GM12878 (cell line): Measurements from ENCODE around the gene ZNF526. TPM values are rescaled to one million over a fixed set of nuclear protein-coding genes. Genes with fewer than 3 reads are reported as not detected.

Experiments
- ATAC-seq: fragments of 200-7000 bp; cut with Tn5 transposase; 3 replicates; pipeline ENCODE4 v1.9.1; 2020; ENCODE audit warnings: mild to moderate bottlenecking, moderate library complexity
- BruUV-seq: library from RNA; stranded (reverse); fragments of 400-500 nt; replicated peaks from 2 replicates; lab custom pipeline; 2021; lab: Mats Ljungman, UMichigan
- CTCF ChIA-PET: fragments of 300-600 bp; sonication (Branson Sonifier 250); formaldehyde crosslinking; extraction: SDS; loops from one replicate; lab custom pipeline; 2021; ENCODE audit warnings: inconsistent platforms; lab: Yijun Ruan, JAX
- POLR2A ChIA-PET: fragments of 350-600 bp; formaldehyde crosslinking; extraction: SDS; loops from one replicate; lab custom pipeline; 2021; ENCODE audit warnings: inconsistent platforms; lab: Charles Lee
- RAD21 ChIA-PET: fragments of 300-600 bp; sonication (Branson Sonifier 250); formaldehyde crosslinking; loops from one replicate; lab custom pipeline; 2023; ENCODE audit warnings: antibody characterized with exemption; ENCODE audit not compliant: unreplicated experiment; lab: Charles Lee
- SMC1A ChIA-PET: fragments of 300-600 bp; sonication (Branson Sonifier 250); formaldehyde crosslinking; loops from one replicate; lab custom pipeline; 2023; ENCODE audit not compliant: unreplicated experiment, uncharacterized antibody; lab: Charles Lee
- DNase-seq: peaks from one replicate; pipeline ENCODE4 v3.0.0-alpha.2; 2011; ENCODE audit warnings: low read depth, low spot score
- FAIRE-seq: peaks from 3 replicates; lab custom pipeline; 2011; peaks lifted over from hg19 to GRCh38; lab: Jason Lieb, UNC
- H2AFZ ChIP-seq: 2 replicates; pipeline ENCODE4 v1.6.0; 2011; ENCODE audit warnings: low read depth, low read length, control low read depth; ENCODE audit not compliant: control insufficient read depth
- H3K27ac ChIP-seq: 2 replicates; pipeline ENCODE4 v1.5.1; 2011; ENCODE audit warnings: control low read depth; ENCODE audit not compliant: control insufficient read depth, insufficient read depth
- H3K27me3 ChIP-seq, 2 experiments: replicated peaks in 1 of 2; 2 replicates each; pipeline versions ENCODE4 v1.6.0 to v1.6.1; 2011; ENCODE audit warnings: low read length in 1 of 2; ENCODE audit not compliant: control insufficient read depth in 2 of 2, insufficient read depth in 2 of 2
- H3K36me3 ChIP-seq, 2 experiments: 2 replicates each; pipeline ENCODE4 v1.5.1; 2011; ENCODE audit warnings: low read length in 1 of 2; ENCODE audit not compliant: control insufficient read depth in 2 of 2, insufficient read depth in 2 of 2
- H3K4me1 ChIP-seq: 2 replicates; pipeline ENCODE4 v1.6.1; 2011; ENCODE audit warnings: mild to moderate bottlenecking, low read length, moderate library complexity, mixed read lengths; ENCODE audit not compliant: control insufficient read depth, insufficient read depth
- H3K4me2 ChIP-seq: 2 replicates; pipeline ENCODE4 v1.6.0; 2011; ENCODE audit warnings: control low read depth; ENCODE audit not compliant: control insufficient read depth, insufficient read depth
- H3K4me3 ChIP-seq: fragments of 200-600 bp; sonication (generic); 2 replicates; pipeline ENCODE4 v1.5.1; 2016
- H3K79me2 ChIP-seq: 2 replicates; pipeline ENCODE4 v1.6.0; 2011; ENCODE audit warnings: low read length; ENCODE audit not compliant: control insufficient read depth, insufficient read depth
- H3K9ac ChIP-seq: 2 replicates; pipeline ENCODE4 v1.8.0; 2011; ENCODE audit warnings: low read length, control low read depth, mixed read lengths; ENCODE audit not compliant: control insufficient read depth, insufficient read depth
- H3K9me3 ChIP-seq: replicated peaks from 3 replicates; pipeline ENCODE4 v1.5.1; 2011; ENCODE audit warnings: mild to moderate bottlenecking, low read length; ENCODE audit not compliant: control insufficient read depth, insufficient read depth
- H4K20me1 ChIP-seq: 2 replicates; pipeline ENCODE4 v1.6.0; 2011; ENCODE audit not compliant: control insufficient read depth, insufficient read depth
- DPF2 ChIP-seq: fragments of 450-650 bp; IDR thresholded peaks from 2 replicates; pipeline ENCODE4 v1.6.1; 2017; ENCODE audit warnings: mild to moderate bottlenecking
- EP300 ChIP-seq, 2 experiments: fragments of 150-350 bp in 1 of 2; IDR thresholded peaks; 2 replicates each; pipeline ENCODE4 v1.6.1; 2011 to 2012; ENCODE audit warnings: low read depth in 2 of 2, low read length in 2 of 2, borderline replicate concordance in 1 of 2, improper control_type of control experiment in 1 of 2, inconsistent platforms in 1 of 2; ENCODE audit not compliant: control insufficient read depth in 1 of 2
- HCFC1 ChIP-seq: fragments of 150-350 bp; IDR thresholded peaks from 2 replicates; pipeline ENCODE4 v1.6.1; 2014; ENCODE audit warnings: low read length
- IRF3 ChIP-seq: fragments of 450-650 bp; IDR thresholded peaks from 2 replicates; pipeline ENCODE4 v1.6.1; 2014; ENCODE audit warnings: mild to moderate bottlenecking
- MXI1 ChIP-seq: fragments of 150-350 bp; IDR thresholded peaks from 2 replicates; pipeline ENCODE4 v1.6.1; 2011; ENCODE audit warnings: low read depth, mild to moderate bottlenecking, inconsistent platforms, low read length, improper control_type of control experiment
- MYB ChIP-seq: fragments of 150-350 bp; IDR thresholded peaks from 2 replicates; pipeline ENCODE4 v1.6.1; 2014; ENCODE audit warnings: mild to moderate bottlenecking, low read depth, low read length, borderline replicate concordance
- NR2C2 ChIP-seq: IDR thresholded peaks from 2 replicates; pipeline ENCODE4 v1.6.1; 2011; ENCODE audit warnings: borderline replicate concordance, low read depth; ENCODE audit not compliant: control insufficient read depth, insufficient read length
- RAD21 ChIP-seq: IDR thresholded peaks from 2 replicates; pipeline ENCODE4 v1.6.1; 2011; ENCODE audit warnings: mild to moderate bottlenecking, low read depth, low read length, moderate library complexity; ENCODE audit not compliant: insufficient read depth
- SMAD5 ChIP-seq: IDR thresholded peaks from 2 replicates; pipeline ENCODE4 v1.6.1; 2016; ENCODE audit warnings: antibody characterized with exemption, low read depth
- SMC3 ChIP-seq: IDR thresholded peaks from 2 replicates; pipeline ENCODE4 v1.6.1; 2011; ENCODE audit warnings: low read length, improper control_type of control experiment, borderline replicate concordance
- STAT1 ChIP-seq: fragments of 450-650 bp; conservative IDR thresholded peaks from 2 replicates; pipeline ENCODE4 v1.6.1; 2014; ENCODE audit warnings: antibody characterized with exemption, mild to moderate bottlenecking
- SUPT20H ChIP-seq: IDR thresholded peaks from 2 replicates; pipeline ENCODE4 v1.6.1; 2011; ENCODE audit warnings: low read depth, mild to moderate bottlenecking, low read length, moderate library complexity, borderline replicate concordance; ENCODE audit not compliant: control insufficient read depth
- WRNIP1 ChIP-seq: IDR thresholded peaks from 2 replicates; pipeline ENCODE4 v1.6.1; 2011; ENCODE audit warnings: low read depth, low read length, improper control_type of control experiment, borderline replicate concordance
- YBX1 ChIP-seq: fragments of 450-650 bp; IDR thresholded peaks from 2 replicates; pipeline ENCODE4 v1.6.1; 2016; ENCODE audit warnings: antibody characterized with exemption
- ZNF207 ChIP-seq: fragments of 450-650 bp; IDR thresholded peaks from 2 replicates; pipeline ENCODE4 v1.6.1; 2014; ENCODE audit warnings: antibody characterized with exemption, mild to moderate bottlenecking, borderline replicate concordance
- ZNF274 ChIP-seq: IDR thresholded peaks from one replicate; pipeline ENCODE4 v1.8.0; 2011; ENCODE audit not compliant: insufficient read length, insufficient read depth
- ZNF622 ChIP-seq: fragments of 450-650 bp; IDR thresholded peaks from 2 replicates; pipeline ENCODE4 v1.6.1; 2017; ENCODE audit warnings: mild to moderate bottlenecking, inconsistent platforms
- WGBS: methylation state at CpG from one replicate; pipeline ENCODE4 v1.1.6; 2016; ENCODE audit warnings: low lambda C conversion rate; ENCODE audit not compliant: insufficient replicate concordance, insufficient coverage; ENCODE audit errors: missing lambda C conversion rate; 5-methylcytosine and 5-hydroxymethylcytosine counted together
- in situ Hi-C: fragments of 300-500 bp; cut with MboI; formaldehyde crosslinking; loops from 9 replicates; pipeline ENCODE4 v1.14.3; 2018; ENCODE audit warnings: mixed read lengths
- intact Hi-C: fragments of 100-400 bp; cut with micrococcal nuclease; formaldehyde crosslinking; loops from one replicate; pipeline ENCODE4 v1.14.2; 2022; ENCODE audit not compliant: unreplicated experiment
- polyA plus RNA-seq, 11 experiments: library from polyadenylated mRNA; depleted of rRNA in 4 of 11; unstranded in 6 of 11; stranded (reverse) in 5 of 11; fragments of >200 nt; fragmentation: Nextera tagmentation in 4 of 11; fragmentation: Illumina TruSeq in 1 of 11; extraction: Ambion mirVana in 4 of 11; extraction: Trizol in 1 of 11; gene quantifications; 1 replicate in 1 of 11; 2 replicates in 10 of 11; pipeline versions ENCODE4 v1.2.1 to v1.2.3, GENCODE V29; 2011 to 2016; ENCODE audit warnings: inconsistent platforms in 2 of 11, missing spikeins in 2 of 11, low read depth in 1 of 11
- total RNA-seq, 4 experiments: library from RNA; depleted of rRNA in 3 of 4; stranded (reverse); fragments of >200 nt in 3 of 4; fragmentation: Illumina TruSeq in 1 of 4; extraction: Trizol in 1 of 4; gene quantifications; 2 replicates each; pipeline versions ENCODE4 v1.2.1 to v1.2.3, GENCODE V29; 2013 to 2021

Gene ZNF526
- total and polyA plus RNA-seq, 10 of the 15 experiments (the other 5 are each of a cell fraction or from before 2014, with no cell fraction given) = 1.8 to 18.3 (median 5.5) TPM

GRCh38 chr19:42189133-42189532 lies 31.0 kb upstream of the ZNF526 start:
- FAIRE-seq = no peak
- ATAC-seq = no peak
- CTCF ChIA-PET = interaction anchor here (0.9 to 7.4 kb wide), 3 partner anchors 56 to 90 kb away, joined by 4 to 51 read pairs (median 6); partner anchors contain the start of gene POU2F2
- no peak for DNase-seq
- Histone ChIP-seq H3K27me3 (no peaks in the 10 kb centered on the region), H4K20me1 (no peaks in the 10 kb centered on the region), H2AFZ (no peak overlapping the region), H3K9ac (no peak overlapping the region), H3K4me3 (no peak overlapping the region), H3K27ac (no peak overlapping the region), H3K4me1 (peaks cover 11% of the 10 kb centered on the region), H3K36me3 (no peaks in the 10 kb centered on the region), H3K4me2 (no peak overlapping the region), H3K79me2 (no peaks in the 10 kb centered on the region), H3K9me3 (no peaks in the 10 kb centered on the region)
- intact Hi-C loops = no loop called here
- WGBS = 33% methylated on average over 3 of the region's 3 CpGs
- SMC1A ChIA-PET = interaction anchor here (0.8 to 0.9 kb wide), 2 partner anchors 8 to 10 kb away, joined by 3 read pairs; no protein-coding TSS in a partner anchor
- no TSS peak for BruUV-seq
- no peak for TF ChIP-seq ZNF207
- no peak for TF ChIP-seq MYB
- no peak for TF ChIP-seq DPF2
- no peak for TF ChIP-seq YBX1
- no peak for TF ChIP-seq EP300 (IDR thresholded peaks at IDR 0.05; ENCODE audit: borderline replicate concordance in 1 of 2, control insufficient read depth in 1 of 2, low read depth in 2 of 2, low read length in 2 of 2)
- no peak for TF ChIP-seq ZNF274
- TF ChIP-seq, all 136 proteins: peak for 0
- ChIA-PET RAD21 (interaction anchor here (1.3 kb wide), 2 partner anchors 27 to 53 kb away, joined by 3 read pairs; partner anchors contain the start of gene GSK3A), POLR2A (interaction anchor here (0.9 kb wide), 1 partner anchor 56 kb away, joined by 3 read pairs; no protein-coding TSS in a partner anchor)
- in situ Hi-C loops = loop anchor here (5.0 kb wide), 1 partner anchor 82 kb away; no protein-coding TSS in a partner anchor

- Histone ChIP-seq H3K79me2 (no peaks in the 10 kb centered on the region), H3K4me3 (no peak overlapping the region), H3K4me2 (no peak overlapping the region), H3K27me3 (no peaks in the 10 kb centered on the region), H3K27ac (no peak overlapping the region), H3K9ac (no peak overlapping the region), H3K36me3 (no peaks in the 10 kb centered on the region; a peak in 2 of 4 replicates), H4K20me1 (no peaks in the 10 kb centered on the region), H3K4me1 (no peaks in the 10 kb centered on the region), H2AFZ (no peak overlapping the region), H3K9me3 (no peaks in the 10 kb centered on the region; the same call in 2 of the 3 replicates)
- no peak for DNase-seq
- 95% methylated on average over 1 of the region's 1 CpG for WGBS
- ATAC-seq = no peak
- ChIA-PET POLR2A (interaction anchor here (0.6 to 0.9 kb wide), 3 partner anchors 8 to 26 kb away, joined by 3 to 4 read pairs (median 3); no protein-coding TSS in a partner anchor), SMC1A (interaction anchor here (0.8 to 1.4 kb wide), 4 partner anchors 36 to 83 kb away, joined by 3 read pairs; no protein-coding TSS in a partner anchor), RAD21 (interaction anchor here (0.6 kb wide), 1 partner anchor 316 kb away, joined by 3 read pairs; no protein-coding TSS in a partner anchor), CTCF (interaction anchor here (1.0 to 1.2 kb wide), 4 partner anchors 9 to 82 kb away, joined by 3 to 4 read pairs (median 4); no protein-coding TSS in a partner anchor)
- in situ Hi-C loops = no loop called here
- no TSS peak for BruUV-seq
- FAIRE-seq = no peak
- intact Hi-C loops = no loop called here
- TF ChIP-seq NR2C2 (no peak), ZNF622 (no peak), MXI1 (no peak), SMC3 (no peak), RAD21 (no peak), STAT1 (no peak), WRNIP1 (no peak), HCFC1 (no peak), SMAD5 (no peak), IRF3 (no peak), SUPT20H (no peak)
Observed at GRCh38 chr19:42191330-42191729, 28.8 kb upstream of the ZNF526 start.
